ENCODE results near the gene CYBB.
"Not testable (repeated sequence)": the region's sequence is repeated elsewhere in the genome, so short reads cannot be mapped to it uniquely, and the experiment has no call there.

Gene CYBB

GRCh38 chrX:37768866-37769265 is 11.0 kb upstream of the CYBB start:
- H3K9ac ChIP-seq (ENCODE audit: low read depth, low read length, poor library complexity); H2BK15ac ChIP-seq (ENCODE audit: low read length); H4K91ac ChIP-seq (ENCODE audit: low read depth, low read length, poor library complexity); H2AK5ac ChIP-seq (ENCODE audit: low read depth, low read length); H3K4me1 ChIP-seq (ENCODE audit: control insufficient read depth in 2 of 2, insufficient read depth in 1 of 2, low read depth in 1 of 2, low read length in 2 of 2); H3K79me1 ChIP-seq (ENCODE audit: low read depth, low read length); H2BK120ac ChIP-seq (ENCODE audit: low read depth, low read length); H2BK5ac ChIP-seq (ENCODE audit: low read length); H3K14ac ChIP-seq (ENCODE audit: low read length); H2BK12ac ChIP-seq (ENCODE audit: low read length); H3K23ac ChIP-seq (ENCODE audit: low read depth, low read length, poor library complexity); H3K4me3 ChIP-seq (ENCODE audit: low read length in 2 of 2); H4K8ac ChIP-seq (ENCODE audit: low read depth, low read length); H3K27me3 ChIP-seq (ENCODE audit: control insufficient read depth in 3 of 3, insufficient read depth in 3 of 3, low read depth in 1 of 3, low read length in 3 of 3); DNase-seq (ENCODE audit: low spot score); H3K4me2 ChIP-seq (ENCODE audit: insufficient read depth, low read length, poor library complexity, severe bottlenecking); H2AFZ ChIP-seq (ENCODE audit: low read length); H3K36me3 ChIP-seq (replicated peaks in 1 of 2; ENCODE audit: control insufficient read depth in 2 of 2, insufficient read depth in 2 of 2, low read length in 2 of 2); H3K18ac ChIP-seq (ENCODE audit: low read length); H3K4ac ChIP-seq (ENCODE audit: low read length); H3K27ac ChIP-seq (replicated peaks; ENCODE audit: low read length); H3K9me3 ChIP-seq (replicated peaks in 1 of 2; ENCODE audit: control insufficient read depth in 2 of 2, insufficient read depth in 1 of 2, low read depth in 1 of 2, low read length in 2 of 2): not testable (repeated sequence)
- no CpG with 5 or more reads among the region's 9 CpGs for WGBS, 2 donors (ENCODE audit: extremely low coverage in 2 of 2, insufficient read length in 2 of 2, insufficient replicate concordance in 1 of 2)

GRCh38 chrX:37776283-37776986 is 3.4 kb upstream of the CYBB start:
- no peak overlapping the region for H2AK5ac ChIP-seq (ENCODE audit: low read depth, low read length)
- no peak overlapping the region for H3K4me3 ChIP-seq (ENCODE audit: low read length in 2 of 2)

GRCh38 chrX:37776987-37777325 is 2.9 kb upstream of the CYBB start:
- no peaks in the 10 kb centered on the region for H3K9me3 ChIP-seq (replicated peaks in 1 of 2; ENCODE audit: control insufficient read depth in 2 of 2, insufficient read depth in 1 of 2, low read depth in 1 of 2, low read length in 2 of 2)
- no CpG with 5 or more reads among the region's 2 CpGs for WGBS, 2 donors (ENCODE audit: extremely low coverage in 2 of 2, insufficient read length in 2 of 2, insufficient replicate concordance in 1 of 2)
- H3K4me1 ChIP-seq (ENCODE audit: control insufficient read depth in 2 of 2, insufficient read depth in 1 of 2, low read depth in 1 of 2, low read length in 2 of 2): no peaks in the 10 kb centered on the region
- no peak overlapping the region for H4K8ac ChIP-seq (ENCODE audit: low read depth, low read length)
- no peak overlapping the region for H2BK15ac ChIP-seq (ENCODE audit: low read length)
- no peak overlapping the region for H2BK12ac ChIP-seq (ENCODE audit: low read length)
- no peak overlapping the region for H3K4ac ChIP-seq (ENCODE audit: low read length)
- no peak overlapping the region for H3K14ac ChIP-seq (ENCODE audit: low read length)
- H2BK5ac ChIP-seq (ENCODE audit: low read length): no peak overlapping the region
- H2AFZ ChIP-seq (ENCODE audit: low read length): no peak overlapping the region
- H3K18ac ChIP-seq (ENCODE audit: low read length): no peak overlapping the region
- no peak overlapping the region for H3K27ac ChIP-seq (replicated peaks; ENCODE audit: low read length)
- no peak for DNase-seq (ENCODE audit: low spot score)
- no peaks in the 10 kb centered on the region for H3K79me1 ChIP-seq (ENCODE audit: low read depth, low read length)
- H3K27me3 ChIP-seq (ENCODE audit: control insufficient read depth in 3 of 3, insufficient read depth in 3 of 3, low read depth in 1 of 3, low read length in 3 of 3): no peaks in the 10 kb centered on the region
- no peak overlapping the region for H3K23ac ChIP-seq (ENCODE audit: low read depth, low read length, poor library complexity)
- no peak overlapping the region for H2BK120ac ChIP-seq (ENCODE audit: low read depth, low read length)
- H3K9ac ChIP-seq (ENCODE audit: low read depth, low read length, poor library complexity): no peak overlapping the region
- no peak overlapping the region for H2AK5ac ChIP-seq (ENCODE audit: low read depth, low read length)
- H3K36me3 ChIP-seq (replicated peaks in 1 of 2; ENCODE audit: control insufficient read depth in 2 of 2, insufficient read depth in 2 of 2, low read length in 2 of 2): no peaks in the 10 kb centered on the region
- H4K91ac ChIP-seq (ENCODE audit: low read depth, low read length, poor library complexity): no peak overlapping the region
- no peak overlapping the region for H3K4me2 ChIP-seq (ENCODE audit: insufficient read depth, low read length, poor library complexity, severe bottlenecking)
- H3K4me3 ChIP-seq (ENCODE audit: low read length in 2 of 2): no peak overlapping the region

More at GRCh38 chrX:37776283-37776986, 3.4 kb upstream of the CYBB start:
- Histone ChIP-seq H2BK5ac (ENCODE audit: low read length) (no peak overlapping the region), H3K36me3 (replicated peaks in 1 of 2; ENCODE audit: control insufficient read depth in 2 of 2, insufficient read depth in 2 of 2, low read length in 2 of 2) (no peaks in the 10 kb centered on the region), H3K4me1 (ENCODE audit: control insufficient read depth in 2 of 2, insufficient read depth in 1 of 2, low read depth in 1 of 2, low read length in 2 of 2) (no peaks in the 10 kb centered on the region), H3K14ac (ENCODE audit: low read length) (no peak overlapping the region), H3K23ac (ENCODE audit: low read depth, low read length, poor library complexity) (no peak overlapping the region), H3K4me2 (ENCODE audit: insufficient read depth, low read length, poor library complexity, severe bottlenecking) (no peak overlapping the region), H2BK120ac (ENCODE audit: low read depth, low read length) (no peak overlapping the region), H3K27me3 (ENCODE audit: control insufficient read depth in 3 of 3, insufficient read depth in 3 of 3, low read depth in 1 of 3, low read length in 3 of 3) (no peaks in the 10 kb centered on the region), H3K9ac (ENCODE audit: low read depth, low read length, poor library complexity) (no peak overlapping the region), H2BK15ac (ENCODE audit: low read length) (no peak overlapping the region), H4K91ac (ENCODE audit: low read depth, low read length, poor library complexity) (no peak overlapping the region), H3K9me3 (replicated peaks in 1 of 2; ENCODE audit: control insufficient read depth in 2 of 2, insufficient read depth in 1 of 2, low read depth in 1 of 2, low read length in 2 of 2) (no peaks in the 10 kb centered on the region), H3K4ac (ENCODE audit: low read length) (no peak overlapping the region), H2AFZ (ENCODE audit: low read length) (no peak overlapping the region), H3K18ac (ENCODE audit: low read length) (no peak overlapping the region), H3K27ac (replicated peaks; ENCODE audit: low read length) (no peak overlapping the region), H3K79me1 (ENCODE audit: low read depth, low read length) (no peaks in the 10 kb centered on the region), H2BK12ac (ENCODE audit: low read length) (no peak overlapping the region), H4K8ac (ENCODE audit: low read depth, low read length) (no peak overlapping the region)
- DNase-seq (ENCODE audit: low spot score): no peak

GRCh38 chrX:37781081-37781480 is 1.2 kb downstream of the CYBB start:
- no peak overlapping the region for H4K8ac ChIP-seq (ENCODE audit: low read depth, low read length)
- H3K27ac ChIP-seq (replicated peaks; ENCODE audit: low read length): no peak overlapping the region
- no peaks in the 10 kb centered on the region for H3K4me1 ChIP-seq (ENCODE audit: control insufficient read depth in 2 of 2, insufficient read depth in 1 of 2, low read depth in 1 of 2, low read length in 2 of 2)
- no peak overlapping the region for H3K14ac ChIP-seq (ENCODE audit: low read length)
- H3K23ac ChIP-seq (ENCODE audit: low read depth, low read length, poor library complexity): no peak overlapping the region
- no peak overlapping the region for H2BK15ac ChIP-seq (ENCODE audit: low read length)
- H3K27me3 ChIP-seq (ENCODE audit: control insufficient read depth in 3 of 3, insufficient read depth in 3 of 3, low read depth in 1 of 3, low read length in 3 of 3): no peaks in the 10 kb centered on the region
- no peak overlapping the region for H3K9ac ChIP-seq (ENCODE audit: low read depth, low read length, poor library complexity)
- H3K4me2 ChIP-seq (ENCODE audit: insufficient read depth, low read length, poor library complexity, severe bottlenecking): no peak overlapping the region
- no peak overlapping the region for H3K4me3 ChIP-seq (ENCODE audit: low read length in 2 of 2)
- H3K79me1 ChIP-seq (ENCODE audit: low read depth, low read length): no peaks in the 10 kb centered on the region
- H3K4ac ChIP-seq (ENCODE audit: low read length): no peak overlapping the region
- H3K36me3 ChIP-seq (replicated peaks in 1 of 2; ENCODE audit: control insufficient read depth in 2 of 2, insufficient read depth in 2 of 2, low read length in 2 of 2): no peaks in the 10 kb centered on the region
- H4K91ac ChIP-seq (ENCODE audit: low read depth, low read length, poor library complexity): no peak overlapping the region
- no peak overlapping the region for H2AK5ac ChIP-seq (ENCODE audit: low read depth, low read length)
- H3K18ac ChIP-seq (ENCODE audit: low read length): no peak overlapping the region
- no peaks in the 10 kb centered on the region for H3K9me3 ChIP-seq (replicated peaks in 1 of 2; ENCODE audit: control insufficient read depth in 2 of 2, insufficient read depth in 1 of 2, low read depth in 1 of 2, low read length in 2 of 2)
- no peak overlapping the region for H2BK12ac ChIP-seq (ENCODE audit: low read length)
- WGBS, 2 donors (ENCODE audit: extremely low coverage in 2 of 2, insufficient read length in 2 of 2, insufficient replicate concordance in 1 of 2): no CpG with 5 or more reads among the region's 4 CpGs
- H2BK120ac ChIP-seq (ENCODE audit: low read depth, low read length): no peak overlapping the region
- H2BK5ac ChIP-seq (ENCODE audit: low read length): no peak overlapping the region
- no peak for DNase-seq (ENCODE audit: low spot score)
- H2AFZ ChIP-seq (ENCODE audit: low read length): no peak overlapping the region

Measured in neuronal stem cell (in vitro differentiated cells).